A549 (cell line): Measurements from ENCODE around the gene TMEM163. TPM values are rescaled to one million over a fixed set of nuclear protein-coding genes. Genes with fewer than 3 reads are reported as not detected.

Source experiments
- ATAC-seq, 2 experiments: fragments of 200-7000 bp in 1 of 2; fragments of >200 bp in 1 of 2; cut with Nextera tagmentation in 1 of 2; cut with Tn5 transposase in 1 of 2; 3 replicates each; pipeline versions ENCODE4 v1.8.0 to v1.9.1; 2018 to 2020; ENCODE audit warnings: mild to moderate bottlenecking in 1 of 2, moderate library complexity in 1 of 2
- CTCF ChIA-PET: fragments of 300-600 bp; sonication (Branson Sonifier 250); formaldehyde crosslinking; extraction: SDS; loops from one replicate; lab custom pipeline; 2021; ENCODE audit warnings: antibody characterized with exemption, inconsistent platforms; lab: Yijun Ruan, JAX
- POLR2A ChIA-PET: fragments of 350-600 bp; formaldehyde crosslinking; extraction: SDS; loops from one replicate; lab custom pipeline; 2021; ENCODE audit warnings: antibody characterized with exemption, inconsistent platforms; lab: Yijun Ruan, JAX
- DNase-seq, 2 experiments: peaks; one replicate each; pipeline versions ENCODE4 v3.0.0 to v3.0.0-alpha.2; 2011 to 2016; ENCODE audit warnings: low read depth in 1 of 2, low spot score in 1 of 2
- FAIRE-seq: peaks from 2 replicates; lab custom pipeline; 2011; peaks lifted over from hg19 to GRCh38; lab: Jason Lieb, UNC
- H3K27ac ChIP-seq, 2 experiments: fragments of >200 bp; sonication (Bioruptor Twin); formaldehyde crosslinking; 3 replicates each; pipeline ENCODE4 v1.5.1; 2016 to 2017
- H3K4me1 ChIP-seq: fragments of >200 bp; sonication (Bioruptor Twin); formaldehyde crosslinking; 3 replicates; pipeline ENCODE4 v1.6.1; 2016
- H3K4me2 ChIP-seq: fragments of >200 bp; sonication (Bioruptor Twin); formaldehyde crosslinking; 3 replicates; pipeline ENCODE4 v1.6.1; 2016
- H3K4me3 ChIP-seq: fragments of >200 bp; sonication (Bioruptor Twin); formaldehyde crosslinking; 3 replicates; pipeline ENCODE4 v1.5.1; 2016
- H3K9me3 ChIP-seq: fragments of >200 bp; sonication (Bioruptor Twin); formaldehyde crosslinking; 3 replicates; pipeline ENCODE4 v1.6.1; 2016
- ATOH8 ChIP-seq: fragments of 250-450 bp; sonication (Bioruptor Pico); IDR thresholded peaks from 2 replicates; pipeline ENCODE4 v1.5.0; 2020; ENCODE audit warnings: low read depth, mild to moderate bottlenecking, moderate library complexity
- BHLHE40 ChIP-seq: IDR thresholded peaks from 2 replicates; pipeline ENCODE4 v1.6.1; 2012; ENCODE audit warnings: low read depth, low read length, inconsistent platforms
- CBX2 ChIP-seq: fragments of 200-600 bp; sonication (generic); IDR thresholded peaks from 2 replicates; pipeline ENCODE4 v1.6.1; 2016; ENCODE audit warnings: low read depth, mild to moderate bottlenecking, borderline replicate concordance
- CBX8 ChIP-seq: fragments of 200-600 bp; sonication (generic); IDR thresholded peaks from 2 replicates; pipeline ENCODE4 v1.6.1; 2016
- CHD2 ChIP-seq: fragments of 150-350 bp; IDR thresholded peaks from 2 replicates; pipeline ENCODE4 v1.6.1; 2014; ENCODE audit warnings: low read length; ENCODE audit not compliant: partially characterized antibody
- ELK1 ChIP-seq: fragments of 150-350 bp; IDR thresholded peaks from 2 replicates; pipeline ENCODE4 v1.6.1; 2014; ENCODE audit warnings: low read depth, mild to moderate bottlenecking, low read length
- GATA3 ChIP-seq: IDR thresholded peaks from 2 replicates; pipeline ENCODE4 v1.6.1; 2012; ENCODE audit warnings: borderline replicate concordance
- HMGXB4 ChIP-seq: fragments of 250-450 bp; sonication (Bioruptor Pico); IDR thresholded peaks from 2 replicates; pipeline ENCODE4 v1.5.0; 2021; ENCODE audit warnings: mild to moderate bottlenecking, moderate library complexity, borderline replicate concordance
- HOXA7 ChIP-seq: fragments of 250-450 bp; sonication (Bioruptor Pico); IDR thresholded peaks from 2 replicates; pipeline ENCODE4 v1.5.0; 2020; ENCODE audit warnings: mild to moderate bottlenecking, moderate library complexity
- HOXB5 ChIP-seq: fragments of 250-450 bp; sonication (Bioruptor Pico); IDR thresholded peaks from 2 replicates; pipeline ENCODE4 v1.5.0; 2020; ENCODE audit warnings: mild to moderate bottlenecking, moderate library complexity
- JUN ChIP-seq, 2 experiments: fragments of >200 bp; sonication (Bioruptor Twin); formaldehyde crosslinking; IDR thresholded peaks; 2 replicates in 1 of 2; 3 replicates in 1 of 2; pipeline ENCODE4 v1.6.1; 2016 to 2017
- KDM1A ChIP-seq: fragments of 200-600 bp; sonication (generic); IDR thresholded peaks from 2 replicates; pipeline ENCODE4 v1.6.1; 2016; ENCODE audit warnings: low read depth, mild to moderate bottlenecking
- MAX ChIP-seq: IDR thresholded peaks from 2 replicates; pipeline ENCODE4 v1.6.1; 2012
- RCOR1 ChIP-seq: fragments of 150-350 bp; IDR thresholded peaks from 2 replicates; pipeline ENCODE4 v1.6.1; 2014; ENCODE audit warnings: antibody characterized with exemption, low read length, low read depth
- REST ChIP-seq: fragments of 200-600 bp; sonication (generic); IDR thresholded peaks from 2 replicates; pipeline ENCODE4 v1.6.1; 2016; ENCODE audit warnings: antibody characterized with exemption, mild to moderate bottlenecking, moderate library complexity
- SREBF2 ChIP-seq: fragments of 450-650 bp; IDR thresholded peaks from 2 replicates; pipeline ENCODE4 v1.6.1; 2014; ENCODE audit warnings: mild to moderate bottlenecking, moderate library complexity
- TFCP2L1 ChIP-seq: fragments of 250-450 bp; sonication (Bioruptor Pico); IDR thresholded peaks from 2 replicates; pipeline ENCODE4 v1.5.0; 2021; ENCODE audit warnings: mild to moderate bottlenecking
- WGBS: methylation state at CpG from one replicate; pipeline ENCODE4 v1.1.6; 2017; ENCODE audit errors: missing lambda C conversion rate; 5-methylcytosine and 5-hydroxymethylcytosine counted together
- polyA plus RNA-seq, 4 experiments: library from polyadenylated mRNA; depleted of rRNA in 3 of 4; stranded (reverse); fragments of >200 nt; fragmentation: RNase III in 1 of 4; extraction: RNeasy Plus Mini Kit Qiagen cat#74134 plus additional on column Dnase treatment in 1 of 4; gene quantifications; 2 replicates in 3 of 4; 3 replicates in 1 of 4; pipeline ENCODE4 v1.2.3, GENCODE V29; 2011 to 2017

Gene TMEM163
- polyA plus RNA-seq, 2 of the 4 experiments (the other 2 are of a cell fraction), result not detected

GRCh38 chr2:134564549-134564948 is 154.3 kb downstream of the TMEM163 start:
- Histone ChIP-seq H3K4me1 (no peaks in the 10 kb centered on the region), H3K9me3 (no peaks in the 10 kb centered on the region), H3K27ac (no peak overlapping the region), H3K4me2 (no peak overlapping the region), H3K4me3 (no peak overlapping the region)
- DNase-seq, result no peak
- WGBS, result 31% methylated on average over 3 of the region's 3 CpGs
- ChIA-PET POLR2A (no interaction called here), CTCF (interaction anchor here (1.4 kb wide), 1 partner anchor 113 kb away, joined by 5 read pairs; no protein-coding TSS in a partner anchor)
- ATAC-seq, result no peak
- TF ChIP-seq MAX (no peak), BHLHE40 (no peak), CBX8 (no peak), GATA3 (no peak), CHD2 (no peak), HMGXB4 (CRISPR knock-in tag) (no peak), HOXB5 (CRISPR knock-in tag) (no peak), KDM1A (no peak), HOXA7 (CRISPR knock-in tag) (no peak), RCOR1 (no peak), CBX2 (no peak), SREBF2 (no peak), ELK1 (no peak), ATOH8 (CRISPR knock-in tag) (no peak), JUN (IDR thresholded peaks at IDR 0.05) (no peak), TFCP2L1 (CRISPR knock-in tag) (no peak)
- FAIRE-seq, result no peak

GRCh38 chr2:134558208-134558830 is 160.5 kb downstream of the TMEM163 start:
- H3K4me2 ChIP-seq, result no peak overlapping the region
- DNase-seq, result no peak
- no peak overlapping the region for H3K4me3 ChIP-seq
- no peak for FAIRE-seq
- ChIA-PET POLR2A (no interaction called here), CTCF (no interaction called here)
- no peaks in the 10 kb centered on the region for H3K4me1 ChIP-seq
- no peak for TF ChIP-seq GATA3
- TF ChIP-seq REST, result no peak
- no peak for TF ChIP-seq MAX
- no peak for ATAC-seq
- 21% methylated on average over 5 of the region's 5 CpGs for WGBS
- no peak overlapping the region for H3K27ac ChIP-seq
- H3K9me3 ChIP-seq, result no peaks in the 10 kb centered on the region
